ENCODE data around the gene UBE2O.
A peak's percentile ranks its signal among the peaks of the same experiment; 100 is the strongest.
"Not testable (repeated sequence)": the region's sequence is repeated elsewhere in the genome, so short reads cannot be mapped to it uniquely, and the experiment has no call there.

Gene UBE2O

DNA sequence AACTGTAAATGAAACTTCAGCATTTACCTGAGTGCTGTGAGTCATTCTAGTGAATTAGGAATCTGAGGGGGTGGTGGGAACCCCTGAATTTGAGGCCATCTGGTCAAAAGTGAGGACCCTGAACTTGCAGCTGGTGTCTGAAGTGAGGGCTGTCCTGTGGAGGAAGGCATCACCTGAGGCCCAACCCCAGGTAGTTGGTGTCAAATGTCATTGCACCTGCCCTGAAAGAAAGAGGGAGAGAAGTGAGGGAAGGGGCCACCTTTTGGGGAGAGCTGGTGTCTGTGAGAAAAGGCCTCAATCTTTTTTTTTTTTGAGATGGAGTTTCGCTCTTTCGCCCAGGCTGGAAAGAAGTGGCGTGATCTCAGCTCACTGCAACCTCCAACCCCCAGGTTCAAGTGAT is 86.7 kb downstream of the UBE2O start:
- no peak overlapping the region for H3K4me3 ChIP-seq (ENCODE audit: low read length)
- DNase-seq (ENCODE audit: low read depth, low spot score): no peak

GRCh38 chr17:76365256-76365903 is 87.6 kb downstream of the UBE2O start:
- DNase-seq (ENCODE audit: low read depth, low spot score): no peak
- no peak overlapping the region for H3K4me3 ChIP-seq (ENCODE audit: low read length)

- no peak for DNase-seq (ENCODE audit: low read depth, low spot score)
- no peak overlapping the region for H3K4me3 ChIP-seq (ENCODE audit: low read length)
Observed at GRCh38 chr17:76363107-76363842, 89.7 kb downstream of the UBE2O start.

DNA sequence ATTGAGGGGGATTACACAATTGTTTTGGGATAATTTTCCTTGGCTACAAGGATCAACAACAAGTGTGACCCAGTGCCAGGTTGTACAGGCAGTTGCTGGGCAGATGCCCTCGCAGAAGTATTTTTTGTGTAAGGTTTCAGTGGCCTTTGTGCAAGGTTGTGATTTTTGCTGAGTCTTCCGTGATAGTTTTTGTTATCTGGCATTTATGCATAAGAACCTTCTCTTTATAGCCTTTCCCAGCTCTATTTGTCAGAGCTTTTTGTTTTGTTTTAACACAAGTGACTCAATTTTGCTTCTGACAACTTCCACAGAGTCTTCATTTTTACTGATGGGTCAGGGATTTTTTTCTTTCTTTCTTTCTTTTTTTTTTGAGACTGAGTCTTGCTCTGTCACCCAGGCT is 92.5 kb downstream of the UBE2O start:
- no peak for DNase-seq (ENCODE audit: low read depth, low spot score)
- H3K4me3 ChIP-seq (ENCODE audit: low read length): no peak overlapping the region

GRCh38 chr17:76359776-76360175 is 93.2 kb downstream of the UBE2O start:
- not testable (repeated sequence) for DNase-seq (ENCODE audit: low read depth, low spot score); H3K4me3 ChIP-seq (ENCODE audit: low read length)

DNA sequence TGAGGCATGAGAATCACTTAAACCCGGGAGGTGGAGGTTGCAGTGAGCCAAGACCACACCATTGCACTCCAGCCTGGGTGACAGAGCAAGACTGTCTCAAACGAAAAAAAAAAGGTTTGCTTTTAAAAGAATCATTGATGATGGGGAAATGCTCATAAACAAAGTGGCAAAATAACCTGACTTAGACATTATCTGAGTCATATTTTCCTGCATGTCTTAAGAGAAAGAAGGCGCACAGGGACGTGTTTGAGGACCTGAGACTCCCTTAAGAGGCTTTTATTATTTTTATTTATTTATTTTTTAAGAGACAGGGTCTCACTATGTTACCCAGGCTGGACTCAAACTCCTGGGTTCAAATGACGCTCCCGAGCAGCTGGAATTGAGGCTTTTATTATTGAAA is 93.6 kb downstream of the UBE2O start:
- no peak overlapping the region for H3K4me3 ChIP-seq (ENCODE audit: low read length)
- DNase-seq (ENCODE audit: low read depth, low spot score): no peak

DNA sequence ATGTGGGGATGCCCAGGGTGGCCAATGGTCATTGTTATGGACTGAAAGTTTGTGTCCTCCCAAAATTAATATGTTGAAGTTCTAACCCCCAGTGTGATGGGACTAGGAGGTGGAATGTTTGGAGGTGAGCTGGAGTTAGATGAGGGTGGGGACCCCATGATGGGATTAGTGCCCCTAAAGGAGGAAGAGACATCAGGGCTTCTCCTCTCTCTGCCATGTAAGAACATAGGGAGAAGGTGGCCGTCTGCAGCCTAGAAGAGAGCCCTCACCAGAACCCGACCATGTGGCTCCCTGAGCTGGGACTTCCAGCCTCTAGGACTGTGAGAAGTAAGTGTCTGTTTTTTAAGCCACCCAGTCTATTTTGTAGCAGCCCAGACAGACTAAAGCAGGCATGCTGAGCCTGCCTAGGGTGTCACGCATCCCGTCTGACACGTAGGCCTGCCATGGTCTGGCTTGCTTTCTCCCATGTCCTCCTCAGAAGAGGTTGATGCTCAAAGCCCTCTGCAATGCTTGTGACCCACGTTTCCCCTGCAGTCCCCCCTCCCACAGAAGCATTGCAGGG is 95.3 kb downstream of the UBE2O start:
- no peak overlapping the region for H3K4me3 ChIP-seq (ENCODE audit: low read length)

GRCh38 chr17:76356803-76357456 is 96.0 kb downstream of the UBE2O start:
- DNase-seq (ENCODE audit: low read depth, low spot score): no peak
- H3K4me3 ChIP-seq (ENCODE audit: low read length): no peak overlapping the region

More for the DNA sequence above, 95.3 kb downstream of the UBE2O start:
- no peak for DNase-seq (ENCODE audit: low read depth, low spot score)

DNA sequence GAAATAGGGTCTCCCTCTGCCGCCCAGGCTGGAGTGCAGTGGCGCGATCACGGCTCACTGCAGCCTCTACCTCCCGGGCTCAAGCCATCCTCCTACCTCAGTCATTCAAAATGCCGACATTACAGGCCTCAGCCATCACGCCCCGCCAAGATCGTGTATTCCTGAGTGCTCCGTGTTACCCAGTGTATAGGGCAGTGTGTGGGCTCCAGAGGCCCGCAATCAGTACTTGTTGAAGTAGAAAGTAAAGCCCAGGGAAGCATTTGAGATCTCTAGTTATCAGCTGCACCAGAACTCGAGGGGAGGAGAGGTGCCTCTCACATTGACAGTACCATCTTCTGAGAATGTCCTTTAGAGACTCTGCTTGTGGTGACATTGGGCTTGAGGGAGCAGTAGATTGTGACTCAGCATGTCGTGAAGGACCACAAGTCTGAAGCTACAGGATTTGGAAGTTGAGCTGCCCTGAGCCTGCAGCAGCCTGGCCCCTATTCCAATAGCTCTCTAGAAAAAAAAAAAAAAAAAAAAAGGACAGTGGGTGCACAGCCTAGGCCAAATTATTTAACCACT is 98.1 kb downstream of the UBE2O start:
- no peak for DNase-seq (ENCODE audit: low read depth, low spot score)

DNA sequence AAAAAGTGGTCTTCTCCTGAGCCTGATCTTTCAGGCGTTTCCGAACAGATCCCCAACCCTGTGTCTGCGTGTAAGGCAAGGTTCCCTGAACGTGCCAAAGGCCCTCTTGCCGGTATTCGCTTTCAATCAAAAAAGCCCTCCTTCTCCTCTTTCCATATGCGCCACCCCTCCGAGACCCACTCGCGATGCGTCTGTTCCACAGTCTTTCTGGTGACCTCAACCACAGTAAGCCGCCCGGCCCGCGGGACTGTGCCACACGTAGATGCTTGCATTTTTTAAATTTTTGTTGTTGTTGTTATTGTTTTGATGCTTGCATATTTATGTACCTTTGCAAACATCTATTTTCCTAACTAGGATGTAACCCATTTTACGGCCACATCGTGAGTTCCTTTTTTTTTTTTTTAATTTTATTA is 98.6 kb downstream of the UBE2O start:
- no peak for DNase-seq (ENCODE audit: low read depth, low spot score)
- H3K4me3 ChIP-seq (ENCODE audit: low read length): peak overlapping the region; percentile 76

More for the DNA sequence above, 98.1 kb downstream of the UBE2O start:
- H3K4me3 ChIP-seq (ENCODE audit: low read length): peak overlapping the region; percentile 76

- DNase-seq (ENCODE audit: low read depth, low spot score): peak; percentile 77
- peak within 1 kb of the TSS; percentile 76 for H3K4me3 ChIP-seq (ENCODE audit: low read length)
Observed at GRCh38 chr17:76353599-76354316, 99.2 kb downstream of the UBE2O start, which contains the start of gene PRPSAP1. TSS of gene PRPSAP1 (minus strand) at chr17:76353916. CDS start at chr17:76353703, 213 bp downstream.

DNA sequence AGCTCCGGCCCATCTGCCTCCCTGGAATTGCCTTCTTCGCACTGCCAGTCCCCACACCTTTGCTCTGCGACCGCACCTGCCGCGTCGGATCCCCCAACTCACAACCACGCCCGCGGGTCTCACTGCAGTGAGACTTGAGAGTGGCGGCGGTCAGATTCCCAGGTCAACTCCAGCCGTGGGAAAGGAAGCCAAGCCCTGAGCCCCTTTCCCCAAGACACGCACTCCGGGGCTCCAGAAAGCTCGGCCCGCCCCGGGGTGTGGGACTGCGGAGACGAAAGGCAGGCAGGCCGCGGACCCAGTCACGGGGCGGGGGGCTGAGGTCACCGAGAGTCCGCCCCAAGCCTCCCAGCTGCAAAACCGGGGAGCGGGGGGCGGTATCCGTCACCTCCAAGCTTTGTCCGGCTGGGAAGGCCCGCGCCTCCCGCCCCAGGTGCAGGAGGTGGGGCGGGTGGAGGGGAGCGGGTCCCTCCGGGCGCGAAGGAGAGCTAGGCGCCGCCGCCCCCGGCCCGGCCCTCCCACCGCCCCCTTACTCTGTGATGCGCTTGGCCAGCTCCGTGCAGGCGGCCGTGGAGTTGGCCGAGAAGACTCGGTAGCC is 99.9 kb downstream of the UBE2O start:
- DNase-seq (ENCODE audit: low read depth, low spot score): no peak
- peak overlapping the region; percentile 76 for H3K4me3 ChIP-seq (ENCODE audit: low read length)

DNA sequence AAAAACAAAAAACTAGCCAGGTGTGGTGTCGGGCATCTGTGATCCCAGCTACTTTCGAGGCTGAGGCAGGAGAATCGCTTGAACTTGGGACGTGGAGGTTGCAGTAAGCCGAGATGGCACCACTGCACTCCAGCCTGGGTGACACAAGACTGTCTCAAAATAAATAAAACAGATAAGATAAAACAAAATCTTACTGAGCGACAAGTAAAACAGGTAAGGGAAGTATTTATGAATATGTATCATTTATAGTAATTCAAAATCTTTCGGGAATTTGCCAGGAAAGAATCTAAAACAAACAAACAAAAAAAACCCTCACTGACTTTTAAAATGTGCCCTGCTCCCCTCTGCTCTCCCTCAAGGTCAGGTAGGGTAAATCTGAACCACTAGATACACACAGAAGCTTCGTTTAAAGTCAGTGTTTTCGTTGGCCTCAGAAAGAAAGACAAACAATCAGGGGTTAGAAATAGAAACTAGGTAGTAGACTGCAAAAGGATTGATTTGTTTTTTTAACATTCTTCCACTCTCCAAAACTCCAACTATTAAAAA is 101.4 kb downstream of the UBE2O start:
- H3K4me3 ChIP-seq (ENCODE audit: low read length): no peak overlapping the region
- no peak for DNase-seq (ENCODE audit: low read depth, low spot score)

GRCh38 chr17:76350463-76350862 is 102.5 kb downstream of the UBE2O start:
- H3K4me3 ChIP-seq (ENCODE audit: low read length): no peak overlapping the region
- no peak for DNase-seq (ENCODE audit: low read depth, low spot score)

- not testable (repeated sequence) for H3K4me3 ChIP-seq (ENCODE audit: low read length); DNase-seq (ENCODE audit: low read depth, low spot score)
Observed at GRCh38 chr17:76346936-76347335, 106.0 kb downstream of the UBE2O start.

- no peak overlapping the region for H3K4me3 ChIP-seq (ENCODE audit: low read length)
- DNase-seq (ENCODE audit: low read depth, low spot score): no peak
Observed at GRCh38 chr17:76345377-76345974, 107.5 kb downstream of the UBE2O start.

GRCh38 chr17:76343106-76343505 is 109.8 kb downstream of the UBE2O start:
- DNase-seq (ENCODE audit: low read depth, low spot score): no peak
- no peak overlapping the region for H3K4me3 ChIP-seq (ENCODE audit: low read length)

DNA sequence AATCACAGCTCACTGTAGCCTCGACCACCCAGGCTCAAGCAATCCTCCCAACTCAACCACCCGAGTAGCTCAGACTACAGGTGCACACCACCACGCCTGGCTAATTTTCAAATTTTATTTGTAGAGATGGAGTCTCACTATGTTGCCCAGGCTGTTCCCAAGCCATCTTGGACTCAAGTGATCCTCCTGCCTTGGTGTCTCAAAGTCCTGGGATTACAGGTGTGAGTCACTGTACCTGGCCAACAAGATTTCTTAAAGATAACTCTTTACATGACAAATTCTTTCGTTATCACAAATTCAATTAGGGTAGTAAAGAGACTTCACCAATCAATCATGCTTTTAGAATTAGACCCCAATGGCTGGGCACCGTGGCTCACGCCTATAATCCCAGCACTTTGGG is 111.7 kb downstream of the UBE2O start:
- no peak for DNase-seq (ENCODE audit: low read depth, low spot score)
- H3K4me3 ChIP-seq (ENCODE audit: low read length): no peak overlapping the region

Data from Jurkat, Clone E6-1 (cell line).